ENCODE data around the gene PUS3.

Gene PUS3

GRCh38 chr11:125931668-125932067, 28.7 kb upstream of the PUS3 start:
- TF ChIP-seq, protein P1, sequence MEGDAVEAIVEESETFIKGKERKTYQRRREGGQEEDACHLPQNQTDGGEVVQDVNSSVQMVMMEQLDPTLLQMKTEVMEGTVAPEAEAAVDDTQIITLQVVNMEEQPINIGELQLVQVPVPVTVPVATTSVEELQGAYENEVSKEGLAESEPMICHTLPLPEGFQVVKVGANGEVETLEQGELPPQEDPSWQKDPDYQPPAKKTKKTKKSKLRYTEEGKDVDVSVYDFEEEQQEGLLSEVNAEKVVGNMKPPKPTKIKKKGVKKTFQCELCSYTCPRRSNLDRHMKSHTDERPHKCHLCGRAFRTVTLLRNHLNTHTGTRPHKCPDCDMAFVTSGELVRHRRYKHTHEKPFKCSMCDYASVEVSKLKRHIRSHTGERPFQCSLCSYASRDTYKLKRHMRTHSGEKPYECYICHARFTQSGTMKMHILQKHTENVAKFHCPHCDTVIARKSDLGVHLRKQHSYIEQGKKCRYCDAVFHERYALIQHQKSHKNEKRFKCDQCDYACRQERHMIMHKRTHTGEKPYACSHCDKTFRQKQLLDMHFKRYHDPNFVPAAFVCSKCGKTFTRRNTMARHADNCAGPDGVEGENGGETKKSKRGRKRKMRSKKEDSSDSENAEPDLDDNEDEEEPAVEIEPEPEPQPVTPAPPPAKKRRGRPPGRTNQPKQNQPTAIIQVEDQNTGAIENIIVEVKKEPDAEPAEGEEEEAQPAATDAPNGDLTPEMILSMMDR (IDR thresholded peaks at IDR 0.05; ENCODE audit: low read depth, low read length), result no peak
- H3K4me3 ChIP-seq (ENCODE audit: low read depth, low read length), result no peak overlapping the region

DNA sequence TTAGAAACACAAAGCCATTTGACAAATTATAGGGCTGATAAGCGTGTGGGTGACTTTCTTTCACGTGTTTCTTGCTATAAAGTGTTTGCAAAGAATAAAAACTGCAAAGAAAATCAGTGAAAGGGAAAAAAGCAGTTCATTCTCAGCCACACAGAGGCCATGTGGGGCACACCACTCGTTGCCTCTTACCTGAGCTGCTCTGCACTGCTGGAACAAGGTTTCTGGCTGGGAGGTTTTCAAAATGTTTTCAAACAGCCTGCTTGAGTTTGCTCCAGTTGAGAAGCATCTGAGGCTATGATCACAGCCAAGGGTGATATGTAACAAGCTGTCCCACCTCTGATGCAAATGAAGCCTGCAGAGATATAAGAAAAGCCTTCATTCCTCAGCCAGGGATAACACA, 28.1 kb upstream of the PUS3 start:
- TF ChIP-seq, protein P1 (IDR thresholded peaks at IDR 0.05; ENCODE audit: low read depth, low read length), result no peak
- H3K4me3 ChIP-seq (ENCODE audit: low read depth, low read length), result no peak overlapping the region

DNA sequence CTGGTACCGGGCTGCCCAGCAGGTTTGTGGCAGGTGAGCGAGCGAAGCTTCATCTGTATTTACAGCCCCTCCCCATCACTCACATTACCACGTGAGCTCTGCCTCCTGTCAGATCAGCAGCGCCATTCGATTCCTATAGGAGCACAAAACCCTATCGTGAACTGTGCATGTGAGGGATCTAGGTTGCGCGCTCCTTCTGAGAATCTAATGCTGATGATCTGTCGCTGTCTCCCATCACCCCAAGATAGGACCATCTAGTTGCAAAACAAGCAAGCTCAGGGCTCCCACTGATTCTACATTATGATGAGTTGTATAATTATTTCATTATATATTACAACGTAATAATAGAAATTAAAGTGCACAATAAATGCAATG, 27.1 kb upstream of the PUS3 start:
- no peak overlapping the region for H3K4me3 ChIP-seq (ENCODE audit: low read depth, low read length)
- TF ChIP-seq, protein P1 (IDR thresholded peaks at IDR 0.05; ENCODE audit: low read depth, low read length), result no peak

GRCh38 chr11:125929445-125930075, 26.6 kb upstream of the PUS3 start:
- no peak overlapping the region for H3K4me3 ChIP-seq (ENCODE audit: low read depth, low read length)
- TF ChIP-seq, protein P1 (IDR thresholded peaks at IDR 0.05; ENCODE audit: low read depth, low read length), result no peak

DNA sequence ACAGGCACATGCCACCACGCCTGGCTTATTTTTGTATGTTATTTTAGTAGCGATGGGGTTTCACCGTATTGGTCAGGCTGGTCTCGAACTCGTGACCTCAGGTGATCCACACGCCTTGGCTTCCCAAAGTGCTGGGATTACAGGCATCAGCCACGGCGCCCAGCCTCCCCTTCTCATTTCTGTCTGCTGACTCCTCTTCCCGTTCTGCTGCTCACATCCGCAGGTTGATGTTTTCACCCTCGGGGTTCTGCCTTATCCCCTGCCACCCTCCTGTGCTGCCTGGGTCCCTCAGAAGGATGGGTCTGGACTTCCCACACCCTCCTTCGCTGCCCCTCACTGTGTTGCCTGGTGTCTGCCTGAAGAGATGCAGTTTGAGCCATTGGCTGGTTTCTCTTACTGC, 23.7 kb upstream of the PUS3 start:
- TF ChIP-seq, protein P1 (IDR thresholded peaks at IDR 0.05; ENCODE audit: low read depth, low read length), result no peak

DNA sequence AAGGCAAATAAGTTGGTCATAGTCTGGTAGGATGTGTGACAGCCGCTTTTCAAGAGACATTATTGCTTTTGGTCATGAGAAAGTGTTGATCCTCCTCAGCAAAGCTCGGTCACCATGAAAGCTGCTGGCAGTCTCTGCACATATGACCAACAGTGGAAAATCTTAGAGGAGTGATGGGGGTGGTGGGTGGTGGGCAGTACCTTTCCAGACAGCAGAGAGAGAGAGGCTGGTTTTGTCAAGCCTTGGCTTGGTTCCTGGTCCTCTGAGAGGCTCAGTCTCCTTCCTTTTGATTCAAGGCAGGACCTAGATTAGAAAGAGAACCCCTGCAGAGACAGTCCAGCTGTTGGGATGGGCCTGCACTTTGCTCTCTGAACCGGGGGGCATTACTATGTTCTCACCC, 22.8 kb upstream of the PUS3 start:
- TF ChIP-seq, protein P1 (IDR thresholded peaks at IDR 0.05; ENCODE audit: low read depth, low read length), result no peak
- H3K4me3 ChIP-seq (ENCODE audit: low read depth, low read length), result no peak overlapping the region

More for the DNA sequence above, 23.7 kb upstream of the PUS3 start:
- no peak overlapping the region for H3K4me3 ChIP-seq (ENCODE audit: low read depth, low read length)

- H3K4me3 ChIP-seq (ENCODE audit: low read depth, low read length), result no peak overlapping the region
- TF ChIP-seq, protein P1 (IDR thresholded peaks at IDR 0.05; ENCODE audit: low read depth, low read length), result no peak
Observed at GRCh38 chr11:125925247-125925740, 22.3 kb upstream of the PUS3 start.

Measured in WI38 (cell line).